ENCODE data around the gene GAK. TPM values are rescaled to one million over a fixed set of nuclear protein-coding genes. Genes with fewer than 3 reads are reported as not detected.

Gene GAK
- total RNA-seq, 2 experiments from 2014 or later: 155 to 163 TPM

DNA sequence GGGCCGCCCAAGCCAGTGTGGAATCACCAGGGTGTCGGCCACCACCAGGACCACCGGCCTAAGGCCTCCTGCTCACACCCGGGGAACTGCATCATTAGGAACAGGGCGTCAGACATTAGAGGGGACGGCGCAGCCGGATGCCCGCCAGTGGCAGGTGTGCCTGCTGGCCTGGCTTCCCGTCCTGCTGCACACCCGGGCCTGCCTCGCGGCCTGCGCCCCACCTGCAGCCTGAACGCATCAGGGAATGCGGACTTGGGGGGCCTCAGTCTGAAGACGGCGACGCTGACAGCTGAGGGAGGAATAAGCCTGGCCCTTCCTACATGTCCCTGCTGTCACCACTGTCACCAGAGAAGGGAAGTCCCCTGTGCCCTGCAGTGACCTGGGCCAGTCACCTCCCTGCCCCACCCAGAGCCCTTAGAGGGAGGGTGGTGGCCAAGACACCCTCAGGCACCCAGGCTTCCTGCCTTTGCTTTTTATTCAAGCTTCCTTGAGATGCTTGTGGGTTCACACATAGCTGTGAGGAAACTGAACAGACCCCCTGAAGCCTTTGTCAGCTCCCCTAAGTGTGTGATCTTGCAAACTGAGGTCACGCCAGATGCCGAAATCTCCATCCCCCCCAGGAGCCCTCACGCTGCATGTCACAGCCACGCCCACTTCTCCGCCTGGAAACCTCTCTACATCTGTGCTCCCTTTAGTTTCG, 38.1 kb upstream of the GAK start:
- ChIA-PET POLR2A (interaction anchor here (0.6 to 1.0 kb wide), 2 partner anchors 38 to 41 kb away, joined by 3 read pairs; partner anchors contain the start of genes GAK and TMEM175), CTCF (interaction anchor here (0.8 kb wide), 1 partner anchor 38 kb away, joined by 4 read pairs; the partner anchor contains the start of genes GAK and TMEM175)
- no peaks in the 10 kb centered on the region for H3K9me3 Mint-ChIP-seq (ENCODE audit: insufficient read depth)
- H3K27me3 Mint-ChIP-seq (ENCODE audit: low read depth): no peaks in the 10 kb centered on the region
- no peaks in the 10 kb centered on the region for H3K36me3 Mint-ChIP-seq (ENCODE audit: low read depth)
- ATAC-seq (no peak), DNase-seq (peak; percentile 34)
- H3K4me1 Mint-ChIP-seq (ENCODE audit: low read depth): peaks cover 19% of the 10 kb centered on the region
- H3K4me3 Mint-ChIP-seq: peak overlapping the region; percentile 34
- peak overlapping the region; percentile 60 for H3K27ac Mint-ChIP-seq

DNA sequence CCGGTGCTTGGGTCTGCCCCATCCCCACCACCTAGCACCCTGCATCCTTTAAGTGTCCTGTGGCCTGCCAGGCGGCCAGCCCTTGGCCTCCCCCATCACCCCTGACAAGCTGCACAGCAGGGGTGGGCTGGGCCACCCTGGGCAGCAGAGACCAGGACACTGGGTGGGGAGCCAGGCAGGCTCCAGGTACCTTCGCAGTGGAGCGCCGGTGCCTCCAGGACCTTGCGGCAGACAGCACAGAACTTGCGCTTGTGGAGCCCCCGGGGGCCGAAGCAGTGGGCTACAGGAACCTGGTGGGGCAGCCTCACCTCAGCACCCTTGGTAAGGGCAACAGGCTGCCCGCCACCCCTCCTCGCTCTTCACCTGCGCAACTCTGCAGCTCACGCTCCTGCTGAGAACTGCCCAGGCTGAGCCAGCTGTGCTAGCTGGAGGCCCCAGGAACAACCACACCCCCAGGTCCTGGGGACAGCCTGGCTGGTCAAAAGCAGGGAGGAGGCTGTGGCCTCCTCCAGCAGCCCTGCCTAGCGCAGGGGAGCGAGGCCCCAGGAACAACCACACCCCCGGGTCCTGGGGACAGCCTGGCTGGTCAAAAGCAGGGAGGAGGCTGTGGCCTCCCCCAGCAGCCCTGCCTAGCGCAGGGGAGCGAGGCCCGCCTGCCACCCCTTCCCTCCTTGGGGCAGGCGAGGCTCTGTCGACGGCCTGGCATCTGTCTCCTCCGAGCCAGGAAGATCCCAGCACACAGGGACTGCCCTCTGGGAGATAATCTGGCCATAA, 36.7 kb upstream of the GAK start:
- H3K4me3 Mint-ChIP-seq: no peak overlapping the region
- H3K27ac Mint-ChIP-seq: no peak overlapping the region
- peaks cover 17% of the 10 kb centered on the region for H3K4me1 Mint-ChIP-seq (ENCODE audit: low read depth)
- ATAC-seq (no peak), DNase-seq (no peak)
- H3K27me3 Mint-ChIP-seq (ENCODE audit: low read depth): no peaks in the 10 kb centered on the region
- POLR2A ChIA-PET: no interaction called here
- no peaks in the 10 kb centered on the region for H3K9me3 Mint-ChIP-seq (ENCODE audit: insufficient read depth)
- no peaks in the 10 kb centered on the region for H3K36me3 Mint-ChIP-seq (ENCODE audit: low read depth)
- CTCF ChIA-PET: no interaction called here

DNA sequence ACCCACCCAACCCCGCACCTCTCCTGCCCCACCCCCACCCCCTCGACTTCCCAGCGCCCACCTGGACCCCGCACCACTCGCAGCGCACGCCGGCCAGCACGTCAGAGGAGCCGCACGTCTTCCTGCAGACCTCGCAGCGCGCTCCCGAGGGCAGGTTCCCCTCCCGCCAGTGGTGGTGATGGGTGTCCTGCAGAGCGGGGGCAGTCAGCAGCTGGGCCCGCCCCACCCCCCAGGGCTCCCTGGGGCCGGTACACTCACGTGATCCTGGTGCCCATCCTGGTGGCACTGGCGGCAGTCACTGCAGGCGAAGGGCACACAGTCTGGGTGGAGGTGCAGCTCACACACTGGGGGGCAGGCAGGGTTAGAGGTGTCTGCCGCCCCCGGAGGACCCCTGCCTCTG, 36.1 kb upstream of the GAK start:
- Mint-ChIP-seq H3K4me3 (no peak overlapping the region), H3K36me3 (ENCODE audit: low read depth) (no peaks in the 10 kb centered on the region), H3K4me1 (ENCODE audit: low read depth) (peaks cover 17% of the 10 kb centered on the region), H3K27ac (no peak overlapping the region), H3K27me3 (ENCODE audit: low read depth) (no peaks in the 10 kb centered on the region), H3K9me3 (ENCODE audit: insufficient read depth) (no peaks in the 10 kb centered on the region)
- DNase-seq (no peak), ATAC-seq (no peak)
- POLR2A ChIA-PET: no interaction called here
- CTCF ChIA-PET: no interaction called here

DNA sequence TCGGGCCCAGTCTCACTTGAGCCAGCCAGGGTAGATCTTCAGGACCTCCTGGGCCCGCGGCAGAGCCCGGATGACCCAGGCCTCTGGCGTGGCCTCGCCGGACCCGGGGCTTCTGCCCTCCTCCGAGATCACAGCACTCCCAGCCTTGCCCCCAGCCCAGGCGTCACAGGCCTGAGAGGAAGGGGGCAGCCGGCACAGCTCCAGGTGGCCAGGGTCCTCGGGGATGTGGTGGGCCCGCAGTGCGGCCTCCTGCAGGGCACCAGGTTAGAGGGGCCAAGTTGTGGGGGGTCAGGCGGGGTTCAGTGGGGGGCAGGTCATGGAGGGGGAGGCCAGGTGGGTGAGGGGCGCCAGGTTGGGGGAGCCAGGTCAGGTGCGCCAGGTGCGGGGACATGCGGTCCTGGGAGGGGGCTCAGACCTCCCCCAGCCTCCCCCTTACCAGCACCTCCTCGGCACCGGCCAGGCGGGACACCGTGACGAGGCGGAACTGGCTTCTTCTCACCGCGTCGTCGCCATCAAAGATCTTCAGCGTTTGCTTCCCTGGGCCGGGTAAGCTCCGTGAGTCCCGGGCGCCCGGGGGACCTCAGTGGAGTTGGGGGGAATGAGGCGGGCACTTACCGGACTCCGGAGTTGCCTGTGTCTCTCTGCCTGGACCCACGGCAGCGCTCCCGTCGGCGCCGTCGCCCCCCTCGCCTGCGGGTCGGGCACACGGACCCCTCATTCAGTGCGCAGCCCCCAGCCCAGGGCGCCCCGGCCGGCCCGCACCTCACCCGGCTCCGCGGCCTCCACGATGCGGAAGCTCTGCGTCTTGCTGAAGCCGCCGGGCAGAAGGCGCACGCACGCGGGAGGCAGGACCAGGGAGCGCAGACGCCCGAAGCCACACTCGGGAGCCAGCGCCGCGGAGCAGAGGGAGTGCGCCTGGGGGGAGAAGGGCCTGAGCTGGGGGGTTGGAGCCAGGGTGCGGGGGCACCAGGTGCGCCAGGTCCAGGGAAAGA, 35.3 kb upstream of the GAK start:
- ChIA-PET CTCF (no interaction called here), POLR2A (no interaction called here)
- Mint-ChIP-seq H3K4me1 (ENCODE audit: low read depth) (peaks cover 17% of the 10 kb centered on the region), H3K9me3 (ENCODE audit: insufficient read depth) (no peaks in the 10 kb centered on the region), H3K27ac (no peak overlapping the region), H3K4me3 (no peak overlapping the region), H3K36me3 (ENCODE audit: low read depth) (no peaks in the 10 kb centered on the region), H3K27me3 (ENCODE audit: low read depth) (no peaks in the 10 kb centered on the region)
- no peak for DNase-seq
- no peak for ATAC-seq

DNA sequence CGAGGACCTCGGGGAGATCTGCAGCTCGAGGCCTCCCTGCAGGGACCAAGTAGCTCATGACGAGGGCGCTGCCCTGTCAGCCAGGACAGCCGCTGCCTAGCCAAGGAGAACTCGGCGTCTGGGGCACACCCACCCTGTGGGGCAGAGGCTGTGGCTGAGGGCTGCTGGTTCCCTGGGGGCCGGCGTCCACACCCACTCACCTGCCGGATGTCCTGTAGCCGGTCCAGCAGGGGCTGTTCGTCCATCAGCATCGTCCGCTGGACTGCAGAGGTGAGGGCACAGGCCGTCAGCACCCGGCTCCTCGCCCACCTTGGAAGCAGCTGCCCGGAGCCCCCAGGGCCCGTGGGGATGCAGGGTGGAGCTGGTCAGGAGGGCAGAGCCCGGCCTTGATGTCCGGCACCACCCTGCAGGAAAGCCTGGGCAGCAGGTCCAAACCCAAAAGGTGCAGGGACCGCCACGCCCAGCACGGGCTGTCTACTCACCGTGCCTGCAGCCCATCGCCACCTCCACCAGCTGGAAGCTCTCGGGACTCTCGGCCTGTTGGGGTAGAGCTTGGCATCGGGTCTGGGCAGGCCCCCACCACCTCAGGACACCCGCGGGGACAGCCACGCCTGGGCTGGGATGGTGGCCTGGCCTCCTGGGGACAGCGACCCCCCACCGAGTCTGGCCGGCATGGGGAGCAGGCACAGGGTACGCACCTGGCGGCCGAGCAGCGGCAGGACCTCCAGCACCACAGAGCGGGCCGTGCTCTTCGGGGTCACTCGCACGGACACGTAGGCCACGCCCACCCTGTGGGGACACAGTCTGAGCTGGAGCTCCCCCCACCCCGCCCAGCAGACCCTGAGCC, 34.4 kb upstream of the GAK start:
- H3K9me3 Mint-ChIP-seq (ENCODE audit: insufficient read depth): no peaks in the 10 kb centered on the region
- POLR2A ChIA-PET: no interaction called here
- H3K4me3 Mint-ChIP-seq: no peak overlapping the region
- no peaks in the 10 kb centered on the region for H3K36me3 Mint-ChIP-seq (ENCODE audit: low read depth)
- peaks cover 15% of the 10 kb centered on the region for H3K4me1 Mint-ChIP-seq (ENCODE audit: low read depth)
- H3K27me3 Mint-ChIP-seq (ENCODE audit: low read depth): no peaks in the 10 kb centered on the region
- CTCF ChIA-PET: no interaction called here
- DNase-seq (no peak), ATAC-seq (no peak)
- H3K27ac Mint-ChIP-seq: no peak overlapping the region

DNA sequence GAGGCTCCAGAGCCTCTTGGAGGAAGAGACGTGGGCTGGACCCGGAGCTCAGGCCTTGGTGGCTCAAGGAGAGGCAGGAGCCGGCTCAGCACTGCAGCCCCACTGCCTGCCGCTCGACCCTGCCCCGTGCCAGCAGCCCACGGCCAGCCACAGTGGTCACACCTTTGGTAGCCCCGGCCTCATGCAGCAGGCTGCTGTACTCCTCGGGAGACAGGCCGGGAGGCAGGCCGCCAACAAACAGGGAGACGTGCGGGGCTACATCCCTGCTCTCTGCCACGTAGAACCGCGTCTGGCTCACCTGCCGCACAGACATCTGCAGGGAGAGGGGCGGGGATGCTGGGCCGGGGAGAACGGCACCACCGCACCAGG, 33.6 kb upstream of the GAK start:
- no peak for DNase-seq
- Mint-ChIP-seq H3K9me3 (ENCODE audit: insufficient read depth) (no peaks in the 10 kb centered on the region), H3K27me3 (ENCODE audit: low read depth) (no peaks in the 10 kb centered on the region), H3K36me3 (ENCODE audit: low read depth) (no peaks in the 10 kb centered on the region), H3K4me3 (no peak overlapping the region), H3K27ac (no peak overlapping the region), H3K4me1 (ENCODE audit: low read depth) (peaks cover 7% of the 10 kb centered on the region)
- POLR2A ChIA-PET: no interaction called here
- no peak for ATAC-seq
- CTCF ChIA-PET: no interaction called here

DNA sequence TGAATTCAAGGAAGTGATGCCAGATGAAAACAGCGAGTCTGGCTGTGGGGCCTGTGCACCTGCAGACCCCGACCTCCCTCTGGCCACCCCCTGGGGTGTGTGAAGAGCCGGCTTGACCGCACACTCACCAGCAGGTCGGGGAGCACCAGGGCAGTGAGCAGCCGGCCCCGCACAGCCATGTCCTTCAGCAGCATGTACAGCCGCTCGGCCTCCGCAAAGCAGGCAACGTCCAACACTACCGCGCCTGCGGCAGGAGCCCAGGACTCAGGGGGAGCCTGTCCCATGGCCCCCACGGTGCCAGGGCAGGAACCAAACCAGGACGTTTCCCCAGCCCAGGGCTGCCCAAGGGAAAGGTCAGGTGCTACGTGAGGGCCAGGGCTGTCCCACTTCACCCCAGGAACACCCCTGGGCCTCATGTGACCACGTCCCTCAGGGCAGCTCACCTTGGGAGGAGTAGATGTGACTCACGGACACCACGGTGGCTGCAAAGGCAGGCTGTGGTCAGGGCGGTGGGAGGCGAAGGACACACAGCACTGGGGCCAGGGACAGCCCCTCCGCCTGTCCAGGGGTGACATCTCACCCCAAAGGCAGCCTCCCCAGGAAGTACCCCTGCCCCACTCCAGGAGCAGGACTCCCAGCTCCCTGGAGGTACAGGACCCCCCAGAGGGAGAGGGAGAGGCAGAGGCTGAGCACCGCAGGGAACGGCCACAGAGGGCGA, 33.1 kb upstream of the GAK start:
- Mint-ChIP-seq H3K9me3 (ENCODE audit: insufficient read depth) (no peaks in the 10 kb centered on the region), H3K27me3 (ENCODE audit: low read depth) (no peaks in the 10 kb centered on the region), H3K36me3 (ENCODE audit: low read depth) (no peaks in the 10 kb centered on the region), H3K4me3 (no peak overlapping the region), H3K27ac (no peak overlapping the region), H3K4me1 (ENCODE audit: low read depth) (peaks cover 2% of the 10 kb centered on the region)
- ATAC-seq: no peak
- ChIA-PET CTCF (no interaction called here), POLR2A (no interaction called here)
- no peak for DNase-seq

DNA sequence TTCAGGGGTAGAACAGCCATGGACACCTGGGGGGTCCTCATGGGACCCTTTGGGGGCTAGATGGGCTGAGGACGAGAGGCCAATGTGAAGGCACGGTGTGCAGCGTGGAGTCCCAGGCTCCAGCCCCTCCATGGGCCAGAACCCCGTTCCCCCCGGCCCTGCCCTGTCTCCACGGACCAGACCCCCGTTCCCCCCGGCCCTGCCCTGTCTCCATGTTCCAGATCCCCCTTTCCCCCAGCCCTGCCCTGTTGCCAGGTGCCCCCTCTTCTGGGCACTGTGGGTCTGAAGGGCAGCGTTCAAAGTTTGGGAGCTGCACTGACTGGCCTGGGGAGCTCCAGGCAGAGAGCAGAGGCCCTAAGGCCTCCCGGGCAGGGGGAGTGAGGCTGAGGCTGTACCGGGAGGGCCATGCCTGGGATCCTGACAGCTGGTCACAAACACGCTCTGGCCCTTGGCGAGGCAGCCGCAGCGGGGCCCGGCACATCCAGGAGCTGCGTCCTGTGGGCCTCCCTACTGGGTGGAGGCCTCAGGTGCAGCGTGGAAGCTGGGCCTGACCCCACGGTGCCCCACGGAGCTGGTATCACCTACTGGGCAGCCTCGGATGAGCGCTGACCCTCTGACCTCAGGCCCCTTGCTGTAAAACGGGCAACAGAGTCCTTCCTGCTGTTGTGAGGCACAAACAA, 32.4 kb upstream of the GAK start:
- ATAC-seq: no peak
- POLR2A ChIA-PET: no interaction called here
- no peaks in the 10 kb centered on the region for H3K27me3 Mint-ChIP-seq (ENCODE audit: low read depth)
- CTCF ChIA-PET: no interaction called here
- no peak for DNase-seq
- H3K36me3 Mint-ChIP-seq (ENCODE audit: low read depth): no peaks in the 10 kb centered on the region
- H3K4me1 Mint-ChIP-seq (ENCODE audit: low read depth): no peaks in the 10 kb centered on the region
- H3K4me3 Mint-ChIP-seq: no peak overlapping the region
- H3K9me3 Mint-ChIP-seq (ENCODE audit: insufficient read depth): no peaks in the 10 kb centered on the region
- H3K27ac Mint-ChIP-seq: no peak overlapping the region

DNA sequence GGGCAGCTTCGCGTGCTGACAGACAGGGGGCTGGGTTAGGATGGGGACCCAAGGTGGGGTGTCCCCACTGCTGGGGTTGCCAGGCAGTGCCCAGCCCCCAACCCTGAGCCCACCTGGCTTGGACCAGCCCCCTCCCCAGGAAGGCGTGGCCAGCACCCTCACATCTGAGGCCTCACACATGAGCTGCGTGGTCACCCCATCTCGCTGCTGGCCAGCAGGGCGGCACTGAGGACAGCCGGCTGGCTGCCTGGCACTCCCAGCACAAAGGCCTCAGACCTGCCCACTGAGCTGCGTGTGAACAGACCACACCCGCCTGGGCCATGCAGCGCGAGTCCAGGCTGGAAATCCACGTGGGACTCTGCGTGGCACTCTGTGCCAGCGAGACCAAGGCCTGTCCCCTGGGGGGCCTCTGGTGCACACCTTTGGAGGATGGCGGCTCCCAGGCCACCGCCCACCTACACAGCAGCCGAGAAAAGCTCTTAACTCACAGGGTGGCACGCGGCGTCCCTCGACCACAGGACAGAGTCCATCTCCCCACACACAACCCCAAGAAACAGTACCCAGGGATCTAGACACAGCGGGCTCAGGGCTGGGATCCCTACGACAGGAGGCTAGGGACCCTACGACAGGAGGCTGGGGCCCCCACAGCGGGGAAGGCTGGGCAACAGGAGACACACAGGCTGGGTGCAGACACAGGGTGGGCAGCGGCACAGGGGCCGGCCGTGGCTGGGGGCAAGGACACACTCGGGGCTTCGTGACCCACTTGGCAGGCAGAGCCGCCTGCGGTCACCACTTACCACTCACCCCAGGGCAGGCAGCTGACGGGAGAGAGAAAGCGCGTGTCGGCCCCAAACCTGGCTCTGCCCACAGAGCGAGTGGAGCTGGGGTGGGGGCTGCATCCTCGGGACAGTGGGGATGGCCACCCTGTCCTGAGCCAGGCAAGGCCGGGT, 31.4 kb upstream of the GAK start:
- POLR2A ChIA-PET: interaction anchor here (1.0 kb wide), 1 partner anchor 10 kb away, joined by 3 read pairs; the partner anchor contains the start of gene DGKQ
- H3K4me3 Mint-ChIP-seq: no peak overlapping the region
- no peaks in the 10 kb centered on the region for H3K27me3 Mint-ChIP-seq (ENCODE audit: low read depth)
- no peaks in the 10 kb centered on the region for H3K4me1 Mint-ChIP-seq (ENCODE audit: low read depth)
- ATAC-seq (no peak), DNase-seq (no peak)
- H3K36me3 Mint-ChIP-seq (ENCODE audit: low read depth): no peaks in the 10 kb centered on the region
- CTCF ChIA-PET: no interaction called here
- H3K27ac Mint-ChIP-seq: peak overlapping the region; percentile 43
- no peaks in the 10 kb centered on the region for H3K9me3 Mint-ChIP-seq (ENCODE audit: insufficient read depth)

Measured in activated CD8-positive, alpha-beta T cell treated with anti-CD3 and anti-CD28 coated beads, Interleukin-2, amount 10 ng/mL, durations not matched to agents 7 days and 5 days (primary cell).